GM12878 (cell line): ENCODE results near the gene CNTN6. TPM values are rescaled to one million over a fixed set of nuclear protein-coding genes. Genes with fewer than 3 reads are reported as not detected.

Experiments
- ATAC-seq: fragments of 200-7000 bp; cut with Tn5 transposase; 3 replicates; pipeline ENCODE4 v1.9.1; 2020; ENCODE audit warnings: mild to moderate bottlenecking, moderate library complexity
- BruUV-seq: library from RNA; stranded (reverse); fragments of 400-500 nt; replicated peaks from 2 replicates; lab custom pipeline; 2021; lab: Mats Ljungman, UMichigan
- CTCF ChIA-PET: fragments of 300-600 bp; sonication (Branson Sonifier 250); formaldehyde crosslinking; extraction: SDS; loops from one replicate; lab custom pipeline; 2021; ENCODE audit warnings: inconsistent platforms; lab: Yijun Ruan, JAX
- POLR2A ChIA-PET: fragments of 350-600 bp; formaldehyde crosslinking; extraction: SDS; loops from one replicate; lab custom pipeline; 2021; ENCODE audit warnings: inconsistent platforms; lab: Charles Lee
- RAD21 ChIA-PET: fragments of 300-600 bp; sonication (Branson Sonifier 250); formaldehyde crosslinking; loops from one replicate; lab custom pipeline; 2023; ENCODE audit warnings: antibody characterized with exemption; ENCODE audit not compliant: unreplicated experiment; lab: Charles Lee
- SMC1A ChIA-PET: fragments of 300-600 bp; sonication (Branson Sonifier 250); formaldehyde crosslinking; loops from one replicate; lab custom pipeline; 2023; ENCODE audit not compliant: unreplicated experiment, uncharacterized antibody; lab: Charles Lee
- DNase-seq: peaks from one replicate; pipeline ENCODE4 v3.0.0-alpha.2; 2011; ENCODE audit warnings: low read depth, low spot score
- FAIRE-seq: peaks from 3 replicates; lab custom pipeline; 2011; peaks lifted over from hg19 to GRCh38; lab: Jason Lieb, UNC
- H2AFZ ChIP-seq: 2 replicates; pipeline ENCODE4 v1.6.0; 2011; ENCODE audit warnings: low read depth, low read length, control low read depth; ENCODE audit not compliant: control insufficient read depth
- H3K27ac ChIP-seq: 2 replicates; pipeline ENCODE4 v1.5.1; 2011; ENCODE audit warnings: control low read depth; ENCODE audit not compliant: control insufficient read depth, insufficient read depth
- H3K27me3 ChIP-seq, 2 experiments: replicated peaks in 1 of 2; 2 replicates each; pipeline versions ENCODE4 v1.6.0 to v1.6.1; 2011; ENCODE audit warnings: low read length in 1 of 2; ENCODE audit not compliant: control insufficient read depth in 2 of 2, insufficient read depth in 2 of 2
- H3K36me3 ChIP-seq, 2 experiments: 2 replicates each; pipeline ENCODE4 v1.5.1; 2011; ENCODE audit warnings: low read length in 1 of 2; ENCODE audit not compliant: control insufficient read depth in 2 of 2, insufficient read depth in 2 of 2
- H3K4me1 ChIP-seq: 2 replicates; pipeline ENCODE4 v1.6.1; 2011; ENCODE audit warnings: mild to moderate bottlenecking, low read length, moderate library complexity, mixed read lengths; ENCODE audit not compliant: control insufficient read depth, insufficient read depth
- H3K4me2 ChIP-seq: 2 replicates; pipeline ENCODE4 v1.6.0; 2011; ENCODE audit warnings: control low read depth; ENCODE audit not compliant: control insufficient read depth, insufficient read depth
- H3K4me3 ChIP-seq: fragments of 200-600 bp; sonication (generic); 2 replicates; pipeline ENCODE4 v1.5.1; 2016
- H3K79me2 ChIP-seq: 2 replicates; pipeline ENCODE4 v1.6.0; 2011; ENCODE audit warnings: low read length; ENCODE audit not compliant: control insufficient read depth, insufficient read depth
- H3K9ac ChIP-seq: 2 replicates; pipeline ENCODE4 v1.8.0; 2011; ENCODE audit warnings: low read length, control low read depth, mixed read lengths; ENCODE audit not compliant: control insufficient read depth, insufficient read depth
- H3K9me3 ChIP-seq: replicated peaks from 3 replicates; pipeline ENCODE4 v1.5.1; 2011; ENCODE audit warnings: mild to moderate bottlenecking, low read length; ENCODE audit not compliant: control insufficient read depth, insufficient read depth
- H4K20me1 ChIP-seq: 2 replicates; pipeline ENCODE4 v1.6.0; 2011; ENCODE audit not compliant: control insufficient read depth, insufficient read depth
- CHD1 ChIP-seq: IDR thresholded peaks from 2 replicates; pipeline ENCODE4 v1.6.1; 2012; ENCODE audit warnings: low read depth, low read length, improper control_type of control experiment
- CHD4 ChIP-seq: fragments of 200-600 bp; sonication (generic); IDR thresholded peaks from 2 replicates; pipeline ENCODE4 v1.6.1; 2016; ENCODE audit warnings: mild to moderate bottlenecking
- LARP7 ChIP-seq: fragments of 450-650 bp; IDR thresholded peaks from 2 replicates; pipeline ENCODE4 v1.6.1; 2017; ENCODE audit warnings: mild to moderate bottlenecking
- MXI1 ChIP-seq: fragments of 150-350 bp; IDR thresholded peaks from 2 replicates; pipeline ENCODE4 v1.6.1; 2011; ENCODE audit warnings: low read depth, mild to moderate bottlenecking, inconsistent platforms, low read length, improper control_type of control experiment
- RB1 ChIP-seq: fragments of 450-650 bp; formaldehyde crosslinking; IDR thresholded peaks from 2 replicates; pipeline ENCODE4 v1.6.1; 2017; ENCODE audit warnings: mild to moderate bottlenecking, borderline replicate concordance
- RCOR1 ChIP-seq: conservative IDR thresholded peaks from 2 replicates; pipeline ENCODE4 v1.6.1; 2012; ENCODE audit warnings: low read depth, low read length, improper control_type of control experiment
- SKIL ChIP-seq: fragments of 450-650 bp; IDR thresholded peaks from 2 replicates; pipeline ENCODE4 v1.6.1; 2017; ENCODE audit warnings: mild to moderate bottlenecking, low read depth, inconsistent platforms; ENCODE audit not compliant: poor library complexity, severe bottlenecking
- TCF12 ChIP-seq: IDR thresholded peaks from 2 replicates; pipeline ENCODE4 v1.6.1; 2011; ENCODE audit warnings: low read depth, mild to moderate bottlenecking, low read length
- USF1 ChIP-seq: IDR thresholded peaks from 2 replicates; pipeline ENCODE4 v1.6.1; 2011; ENCODE audit warnings: borderline replicate concordance, low read depth, mild to moderate bottlenecking, moderate library complexity, mixed read lengths, low read length; ENCODE audit not compliant: insufficient read depth; ENCODE audit errors: extremely low read length
- ZBTB4 ChIP-seq: fragments of 450-650 bp; formaldehyde crosslinking; IDR thresholded peaks from 2 replicates; pipeline ENCODE4 v1.4.0; 2022; ENCODE audit warnings: mild to moderate bottlenecking, moderate library complexity
- WGBS: methylation state at CpG from one replicate; pipeline ENCODE4 v1.1.6; 2016; ENCODE audit warnings: low lambda C conversion rate; ENCODE audit not compliant: insufficient replicate concordance, insufficient coverage; ENCODE audit errors: missing lambda C conversion rate; 5-methylcytosine and 5-hydroxymethylcytosine counted together
- in situ Hi-C: fragments of 300-500 bp; cut with MboI; formaldehyde crosslinking; loops from 9 replicates; pipeline ENCODE4 v1.14.3; 2018; ENCODE audit warnings: mixed read lengths
- intact Hi-C: fragments of 100-400 bp; cut with micrococcal nuclease; formaldehyde crosslinking; loops from one replicate; pipeline ENCODE4 v1.14.2; 2022; ENCODE audit not compliant: unreplicated experiment
- polyA plus RNA-seq, 11 experiments: library from polyadenylated mRNA; depleted of rRNA in 4 of 11; unstranded in 6 of 11; stranded (reverse) in 5 of 11; fragments of >200 nt; fragmentation: Nextera tagmentation in 4 of 11; fragmentation: Illumina TruSeq in 1 of 11; extraction: Ambion mirVana in 4 of 11; extraction: Trizol in 1 of 11; gene quantifications; 1 replicate in 1 of 11; 2 replicates in 10 of 11; pipeline versions ENCODE4 v1.2.1 to v1.2.3, GENCODE V29; 2011 to 2016; ENCODE audit warnings: inconsistent platforms in 2 of 11, missing spikeins in 2 of 11, low read depth in 1 of 11
- total RNA-seq, 4 experiments: library from RNA; depleted of rRNA in 3 of 4; stranded (reverse); fragments of >200 nt in 3 of 4; fragmentation: Illumina TruSeq in 1 of 4; extraction: Trizol in 1 of 4; gene quantifications; 2 replicates each; pipeline versions ENCODE4 v1.2.1 to v1.2.3, GENCODE V29; 2013 to 2021

Gene CNTN6
- total and polyA plus RNA-seq, 10 of the 15 experiments (the other 5 are each of a cell fraction or from before 2014, with no cell fraction given): not detected

- Histone ChIP-seq H3K4me2 (no peak overlapping the region), H3K36me3 (no peaks in the 10 kb centered on the region), H3K79me2 (no peaks in the 10 kb centered on the region), H3K4me3 (no peak overlapping the region), H3K27me3 (no peaks in the 10 kb centered on the region), H3K9ac (no peak overlapping the region), H3K27ac (no peak overlapping the region), H2AFZ (no peak overlapping the region), H3K4me1 (no peaks in the 10 kb centered on the region), H3K9me3 (no peaks in the 10 kb centered on the region), H4K20me1 (no peaks in the 10 kb centered on the region)
- WGBS: 0% methylated on average over 1 of the region's 1 CpG
- ChIA-PET CTCF (interaction anchor here (1.2 kb wide), 1 partner anchor 13 kb away, joined by 3 read pairs; no protein-coding TSS in a partner anchor), SMC1A (interaction anchor here (0.9 kb wide), 1 partner anchor 467 kb away, joined by 3 read pairs; no protein-coding TSS in a partner anchor), POLR2A (no interaction called here), RAD21 (no interaction called here)
- TF ChIP-seq MXI1 (no peak), RCOR1 (no peak), CHD1 (no peak), SKIL (no peak), RB1 (no peak), CHD4 (no peak), ZBTB4 (CRISPR knock-in tag) (no peak), USF1 (no peak), LARP7 (no peak), TCF12 (no peak)
- no TSS peak for BruUV-seq
- DNase-seq (no peak), ATAC-seq (no peak), FAIRE-seq (no peak)
- intact Hi-C loops: no loop called here
- in situ Hi-C loops: no loop called here
These were observed 282.3 kb downstream of the CNTN6 start for GRCh38 chr3:1375145-1375544.
